Tibial nerve (tissue), 4 donors: Measurements from ENCODE around the gene GCNT1. TPM values are rescaled to one million over a fixed set of nuclear protein-coding genes. Genes with fewer than 3 reads are reported as not detected.
"Not testable (repeated sequence)": the region's sequence is repeated elsewhere in the genome, so short reads cannot be mapped to it uniquely, and the experiment has no call there.

Experiments
- DNase-seq, 2 donors: peaks; one replicate each; pipeline ENCODE4 v3.0.0-alpha.2; 2019; ENCODE audit warnings: low spot score in 2 of 2
- H3K27ac ChIP-seq, 4 donors: fragments of 200-600 bp; sonication (generic) in 3 of 4; one replicate each; pipeline ENCODE4 v1.5.1; 2017 to 2019; ENCODE audit warnings: mild to moderate bottlenecking in 1 of 4
- H3K27me3 ChIP-seq, 2 donors: fragments of 200-600 bp; sonication (generic) in 1 of 2; one replicate each; pipeline versions ENCODE4 v1.5.1 to v1.6.0; 2017 to 2019
- H3K36me3 ChIP-seq, 3 donors: fragments of 200-600 bp; sonication (generic); one replicate each; pipeline ENCODE4 v1.5.1; 2018 to 2019
- H3K4me1 ChIP-seq, 4 donors: fragments of 200-600 bp; sonication (generic) in 3 of 4; one replicate each; pipeline ENCODE4 v1.5.1; 2017 to 2019
- H3K4me3 ChIP-seq, 4 donors: fragments of 200-600 bp; sonication (generic) in 3 of 4; one replicate each; pipeline ENCODE4 v1.5.1; 2017 to 2019; ENCODE audit warnings: mild to moderate bottlenecking in 1 of 4, moderate library complexity in 1 of 4
- H3K9me3 ChIP-seq, 4 donors: fragments of 200-600 bp; sonication (generic) in 3 of 4; one replicate each; pipeline ENCODE4 v1.5.1; 2017 to 2019
- CTCF ChIP-seq, 5 experiments: fragments of 200-600 bp in 3 of 5; fragments of 450-650 bp in 2 of 5; sonication (generic) in 3 of 5; IDR thresholded peaks; one replicate each; pipeline ENCODE4 v1.5.1; 2016 to 2019; ENCODE audit warnings: antibody characterized with exemption in 5 of 5, mild to moderate bottlenecking in 3 of 5, moderate library complexity in 2 of 5
- EP300 ChIP-seq, 2 donors: sonication (generic); formaldehyde crosslinking; IDR thresholded peaks; one replicate each; pipeline ENCODE4 v1.6.1; 2017; ENCODE audit warnings: antibody characterized with exemption in 2 of 2, mild to moderate bottlenecking in 1 of 2
- POLR2A ChIP-seq, 2 donors: fragments of 450-650 bp; IDR thresholded peaks; one replicate each; pipeline ENCODE4 v1.6.1; 2017; ENCODE audit warnings: antibody characterized with exemption in 2 of 2, mild to moderate bottlenecking in 2 of 2, moderate library complexity in 2 of 2
- WGBS, 2 donors: methylation state at CpG; one replicate each; pipeline ENCODE4 v1.1.5; 2018; 5-methylcytosine and 5-hydroxymethylcytosine counted together
- total RNA-seq, 4 donors: library from RNA; depleted of rRNA; stranded (reverse); fragments of >200 nt; gene quantifications; one replicate each; pipeline ENCODE4 v1.1.0, GENCODE V29; 2016

GCNT1 gene
- total RNA-seq, 4 donors from 2014 or later, result 3.1 to 5.7 (median 4.0) TPM

GRCh38 chr9:76478226-76478625 lies 19.2 kb downstream of the GCNT1 start:
- H3K4me3 ChIP-seq, result no peak overlapping the region
- H3K27me3 ChIP-seq, result no peaks in the 10 kb centered on the region
- no peaks in the 10 kb centered on the region for H3K36me3 ChIP-seq
- 87 to 92% methylated on average over 10 of the region's 10 CpGs for WGBS, 2 donors
- TF ChIP-seq CTCF (IDR thresholded peaks at IDR 0.05) (no peak), EP300 (IDR thresholded peaks at IDR 0.05) (no peak), POLR2A (IDR thresholded peaks at IDR 0.05) (no peak)
- no peaks in the 10 kb centered on the region for H3K9me3 ChIP-seq
- no peak for DNase-seq
- H3K4me1 ChIP-seq, result peaks cover 0 to 9% (median 0%) of the 10 kb centered on the region in 4 donors
- H3K27ac ChIP-seq, result no peak overlapping the region

GRCh38 chr9:76479337-76479736 lies 20.4 kb downstream of the GCNT1 start:
- not testable (repeated sequence) for H3K27me3 ChIP-seq, H3K4me1 ChIP-seq, H3K9me3 ChIP-seq, H3K36me3 ChIP-seq, H3K4me3 ChIP-seq, DNase-seq, H3K27ac ChIP-seq
- WGBS, 2 donors, result 100% methylated on average over 2 of the region's 2 CpGs

- no peak overlapping the region for H3K4me3 ChIP-seq
- TF ChIP-seq EP300 (IDR thresholded peaks at IDR 0.05), result no peak
- TF ChIP-seq POLR2A (IDR thresholded peaks at IDR 0.05), result no peak
- TF ChIP-seq CTCF (IDR thresholded peaks at IDR 0.05), result no peak
- 90 to 94% methylated on average over 2 of the region's 2 CpGs for WGBS, 2 donors
- no peak overlapping the region for H3K27ac ChIP-seq
- no peak for DNase-seq
- H3K9me3 ChIP-seq, result no peaks in the 10 kb centered on the region
- no peaks in the 10 kb centered on the region for H3K36me3 ChIP-seq
- H3K27me3 ChIP-seq, result no peaks in the 10 kb centered on the region
- no peaks in the 10 kb centered on the region for H3K4me1 ChIP-seq
Measured at GRCh38 chr9:76486151-76486550, 27.2 kb downstream of the GCNT1 start.

GRCh38 chr9:76490249-76490990 lies 31.4 kb downstream of the GCNT1 start:
- TF ChIP-seq CTCF (IDR thresholded peaks at IDR 0.05), result no peak
- TF ChIP-seq POLR2A (IDR thresholded peaks at IDR 0.05), result no peak
- TF ChIP-seq EP300 (IDR thresholded peaks at IDR 0.05), result no peak
- H3K9me3 ChIP-seq, result no peaks in the 10 kb centered on the region
- DNase-seq, result no peak
- H3K27ac ChIP-seq, result no peak overlapping the region
- H3K36me3 ChIP-seq, result no peaks in the 10 kb centered on the region
- no peaks in the 10 kb centered on the region for H3K27me3 ChIP-seq
- no peaks in the 10 kb centered on the region for H3K4me1 ChIP-seq
- no peak overlapping the region for H3K4me3 ChIP-seq
- WGBS, 2 donors, result 89 to 93% methylated on average over 6 of the region's 6 CpGs

- not testable (repeated sequence) for H3K27ac ChIP-seq
Measured at GRCh38 chr9:76491056-76491455, 32.1 kb downstream of the GCNT1 start.

GRCh38 chr9:76493496-76493895 lies 34.5 kb downstream of the GCNT1 start:
- H3K4me1 ChIP-seq, DNase-seq, H3K9me3 ChIP-seq, H3K36me3 ChIP-seq, H3K4me3 ChIP-seq, H3K27me3 ChIP-seq, H3K27ac ChIP-seq: not testable (repeated sequence)
- 83 to 84% methylated on average over 1 of the region's 1 CpG for WGBS, 2 donors

More at GRCh38 chr9:76491056-76491455, 32.1 kb downstream of the GCNT1 start:
- H3K9me3 ChIP-seq, DNase-seq, H3K27me3 ChIP-seq, H3K36me3 ChIP-seq, H3K4me3 ChIP-seq, H3K4me1 ChIP-seq: not testable (repeated sequence)
- WGBS, 2 donors, result 83 to 85% methylated on average over 1 of the region's 1 CpG

GRCh38 chr9:76500061-76500460 lies 41.1 kb downstream of the GCNT1 start:
- TF ChIP-seq POLR2A (IDR thresholded peaks at IDR 0.05) (no peak), EP300 (IDR thresholded peaks at IDR 0.05) (no peak), CTCF (IDR thresholded peaks at IDR 0.05) (no peak)
- peaks cover 0 to 3% (median 0%) of the 10 kb centered on the region in 4 donors for H3K4me1 ChIP-seq
- H3K27ac ChIP-seq, result no peak overlapping the region
- H3K36me3 ChIP-seq, result peaks cover 0 to 11% (median 0%) of the 10 kb centered on the region in 3 donors
- DNase-seq, result no peak
- WGBS, 2 donors, result 59 to 80% methylated on average over 1 of the region's 1 CpG
- H3K4me3 ChIP-seq, result no peak overlapping the region
- H3K9me3 ChIP-seq, result no peaks in the 10 kb centered on the region
- no peaks in the 10 kb centered on the region for H3K27me3 ChIP-seq
